CD4-positive, CD25-positive, alpha-beta regulatory T cell (primary cell): ENCODE measurements around the gene ADAM33. TPM values are rescaled to one million over a fixed set of nuclear protein-coding genes. Genes with fewer than 3 reads are reported as not detected.

Experiments
- ATAC-seq, 2 donors: fragments of 150-1000 bp; cut with Tn5 transposase; one replicate each; pipeline ENCODE4 v1.10.0; 2021; ENCODE audit warnings: low read depth in 2 of 2, moderate number of reproducible peaks in 2 of 2, moderate library complexity in 1 of 2
- DNase-seq, 3 donors: peaks; one replicate each; pipeline versions ENCODE4 v3.0.0 to v3.0.0-alpha.2; 2012 to 2022; ENCODE audit warnings: mixed read lengths in 1 of 3
- H3K27ac ChIP-seq: one replicate; pipeline ENCODE4 v1.7.0; 2013; ENCODE audit warnings: mild to moderate bottlenecking, low read length; ENCODE audit not compliant: insufficient read depth, poor library complexity, severe bottlenecking
- H3K27me3 ChIP-seq: one replicate; pipeline ENCODE4 v1.7.0; 2013; ENCODE audit warnings: low read length; ENCODE audit not compliant: control insufficient read depth, insufficient read depth
- H3K36me3 ChIP-seq: one replicate; pipeline ENCODE4 v1.7.0; 2013; ENCODE audit warnings: mild to moderate bottlenecking, low read length, moderate library complexity; ENCODE audit not compliant: control insufficient read depth, insufficient read depth
- H3K4me1 ChIP-seq: 2 replicates; pipeline ENCODE4 v1.7.0; 2013; ENCODE audit warnings: mild to moderate bottlenecking, low read length; ENCODE audit not compliant: insufficient read depth, control insufficient read depth, poor library complexity, severe bottlenecking
- H3K4me3 ChIP-seq: one replicate; pipeline ENCODE4 v1.7.0; 2013; ENCODE audit warnings: low read depth, mild to moderate bottlenecking, low read length, moderate library complexity
- H3K9me3 ChIP-seq, 2 experiments: 1 replicate in 1 of 2; 2 replicates in 1 of 2; pipeline ENCODE4 v1.7.0; 2013; ENCODE audit warnings: low read length in 2 of 2, mild to moderate bottlenecking in 1 of 2, moderate library complexity in 1 of 2; ENCODE audit not compliant: control insufficient read depth in 2 of 2
- H3K27ac Mint-ChIP-seq, 3 donors: one replicate each; pipeline ENCODE4 v1.8.0; 2020 to 2022; ENCODE audit warnings: mild to moderate bottlenecking in 3 of 3, mixed read lengths in 3 of 3, moderate library complexity in 2 of 3
- H3K27me3 Mint-ChIP-seq: one replicate; pipeline ENCODE4 v1.8.0; 2022; ENCODE audit warnings: mild to moderate bottlenecking, mixed read lengths
- H3K36me3 Mint-ChIP-seq: one replicate; pipeline ENCODE4 v1.8.0; 2020; ENCODE audit warnings: mixed read lengths
- H3K4me1 Mint-ChIP-seq, 4 donors: one replicate each; pipeline ENCODE4 v1.8.0; 2020 to 2022; ENCODE audit warnings: mixed read lengths in 4 of 4, mild to moderate bottlenecking in 1 of 4
- H3K4me3 Mint-ChIP-seq, 4 donors: one replicate each; pipeline ENCODE4 v1.8.0; 2020 to 2022; ENCODE audit warnings: mild to moderate bottlenecking in 4 of 4, mixed read lengths in 4 of 4, moderate library complexity in 3 of 4
- H3K9me3 Mint-ChIP-seq, 7 donors: one replicate each; pipeline ENCODE4 v1.8.0; 2020 to 2022; ENCODE audit warnings: mixed read lengths in 7 of 7, mild to moderate bottlenecking in 3 of 7, moderate library complexity in 2 of 7
- polyA plus RNA-seq, 4 donors: library from polyadenylated mRNA; unstranded; fragments of 300-500 nt; fragmentation: Illumina TruSeq; gene quantifications; one replicate each; pipeline ENCODE4 v1.2.3, GENCODE V29; 2021
- total RNA-seq: library from RNA; stranded (reverse); gene quantifications from one replicate; pipeline ENCODE4 v1.2.3, GENCODE V29; 2022

ADAM33 gene
- total and polyA plus RNA-seq, 5 donors from 2014 or later = not detected

- no peaks in the 10 kb centered on the region for H3K4me1 Mint-ChIP-seq
- no peak overlapping the region for H3K4me3 ChIP-seq
- H3K9me3 ChIP-seq = peaks cover 0 to 3% of the 10 kb centered on the region in 2 experiments
- H3K27ac ChIP-seq = no peak overlapping the region
- H3K27me3 Mint-ChIP-seq = peaks cover 4% of the 10 kb centered on the region
- H3K27ac Mint-ChIP-seq = no peak overlapping the region
- ATAC-seq (no peak), DNase-seq (no peak)
- no peaks in the 10 kb centered on the region for H3K9me3 Mint-ChIP-seq
- H3K4me3 Mint-ChIP-seq = no peak overlapping the region
- H3K36me3 Mint-ChIP-seq = no peaks in the 10 kb centered on the region
- H3K27me3 ChIP-seq = no peaks in the 10 kb centered on the region
- no peaks in the 10 kb centered on the region for H3K36me3 ChIP-seq
- H3K4me1 ChIP-seq = no peaks in the 10 kb centered on the region
These were observed 15.2 kb upstream of the ADAM33 start for GRCh38 chr20:3696745-3697587.

GRCh38 chr20:3696200-3696599, 14.4 kb upstream of the ADAM33 start:
- Mint-ChIP-seq H3K4me3 (no peak overlapping the region), H3K9me3 (no peaks in the 10 kb centered on the region), H3K27ac (no peak overlapping the region), H3K27me3 (peaks cover 4% of the 10 kb centered on the region), H3K36me3 (no peaks in the 10 kb centered on the region), H3K4me1 (no peaks in the 10 kb centered on the region)
- H3K9me3 ChIP-seq = peaks cover 0 to 3% of the 10 kb centered on the region in 2 experiments
- ATAC-seq (no peak), DNase-seq (peak in 1 of 3 donors; percentile 19)
- no peaks in the 10 kb centered on the region for H3K4me1 ChIP-seq
- no peak overlapping the region for H3K27ac ChIP-seq
- H3K4me3 ChIP-seq = no peak overlapping the region
- no peaks in the 10 kb centered on the region for H3K27me3 ChIP-seq
- H3K36me3 ChIP-seq = no peaks in the 10 kb centered on the region

DNA sequence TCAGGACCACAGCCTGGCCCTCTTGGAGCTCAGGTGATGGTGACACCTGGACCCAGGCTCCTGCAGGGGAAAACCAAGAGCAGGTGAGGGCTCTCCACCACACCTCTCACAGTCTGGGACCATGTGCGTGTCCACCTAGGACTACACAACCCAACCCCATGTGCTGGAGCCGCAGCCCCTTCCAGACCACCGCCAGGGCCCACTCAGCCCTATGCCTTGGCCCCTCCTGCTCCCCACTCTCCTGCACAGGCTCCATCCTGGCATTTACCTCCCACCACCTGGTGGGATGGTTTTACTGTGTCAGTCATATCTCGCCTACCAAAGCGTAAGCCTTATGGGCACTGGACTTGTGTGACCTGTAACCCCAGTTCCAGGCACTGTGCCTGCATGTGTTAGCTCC, 13.1 kb upstream of the ADAM33 start:
- Histone ChIP-seq H3K27ac (no peak overlapping the region), H3K9me3 (peaks cover 0 to 3% of the 10 kb centered on the region in 2 experiments), H3K36me3 (no peaks in the 10 kb centered on the region), H3K4me3 (no peak overlapping the region), H3K27me3 (no peaks in the 10 kb centered on the region), H3K4me1 (no peaks in the 10 kb centered on the region)
- no peaks in the 10 kb centered on the region for H3K4me1 Mint-ChIP-seq
- no peaks in the 10 kb centered on the region for H3K9me3 Mint-ChIP-seq
- H3K27me3 Mint-ChIP-seq = peaks cover 4% of the 10 kb centered on the region
- DNase-seq = no peak
- no peaks in the 10 kb centered on the region for H3K36me3 Mint-ChIP-seq
- no peak for ATAC-seq
- no peak overlapping the region for H3K4me3 Mint-ChIP-seq
- no peak overlapping the region for H3K27ac Mint-ChIP-seq

DNA sequence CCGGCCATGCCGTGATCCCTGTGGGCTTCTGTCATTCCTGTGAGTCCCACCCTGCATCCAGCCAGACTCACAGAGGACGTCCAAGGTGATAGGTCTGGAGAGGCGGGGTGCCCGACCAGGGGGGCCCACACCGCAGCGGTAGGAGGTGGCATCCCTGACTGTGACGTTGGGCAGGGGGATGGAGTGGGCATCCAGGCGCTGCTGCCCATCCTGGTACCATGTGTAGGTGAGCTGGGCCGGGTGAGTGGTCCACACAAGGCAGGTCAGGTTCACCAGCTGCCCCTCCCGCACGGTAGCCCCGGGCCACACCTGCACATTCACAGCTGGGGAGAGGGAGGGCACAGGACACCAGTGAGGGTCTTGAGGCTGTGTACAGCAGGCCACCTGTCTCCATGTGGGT, 11.6 kb upstream of the ADAM33 start:
- ATAC-seq (no peak), DNase-seq (no peak)
- peaks cover 0 to 3% of the 10 kb centered on the region in 2 experiments for H3K9me3 ChIP-seq
- no peaks in the 10 kb centered on the region for H3K27me3 Mint-ChIP-seq
- no peak overlapping the region for H3K4me3 Mint-ChIP-seq
- no peaks in the 10 kb centered on the region for H3K36me3 ChIP-seq
- no peaks in the 10 kb centered on the region for H3K4me1 ChIP-seq
- H3K4me3 ChIP-seq = no peak overlapping the region
- H3K27ac ChIP-seq = no peak overlapping the region
- H3K4me1 Mint-ChIP-seq = no peaks in the 10 kb centered on the region
- no peaks in the 10 kb centered on the region for H3K36me3 Mint-ChIP-seq
- no peak overlapping the region for H3K27ac Mint-ChIP-seq
- no peaks in the 10 kb centered on the region for H3K9me3 Mint-ChIP-seq
- H3K27me3 ChIP-seq = no peaks in the 10 kb centered on the region

- DNase-seq (no peak), ATAC-seq (no peak)
- Histone ChIP-seq H3K27ac (no peak overlapping the region), H3K36me3 (no peaks in the 10 kb centered on the region), H3K9me3 (peaks cover 0 to 3% of the 10 kb centered on the region in 2 experiments), H3K27me3 (no peaks in the 10 kb centered on the region), H3K4me1 (no peaks in the 10 kb centered on the region), H3K4me3 (no peak overlapping the region)
- no peaks in the 10 kb centered on the region for H3K36me3 Mint-ChIP-seq
- no peak overlapping the region for H3K4me3 Mint-ChIP-seq
- no peaks in the 10 kb centered on the region for H3K9me3 Mint-ChIP-seq
- peaks cover 0 to 2% (median 0%) of the 10 kb centered on the region in 4 donors for H3K4me1 Mint-ChIP-seq
- no peak overlapping the region for H3K27ac Mint-ChIP-seq
- H3K27me3 Mint-ChIP-seq = peaks cover 4% of the 10 kb centered on the region
These were observed 11.0 kb upstream of the ADAM33 start for GRCh38 chr20:3692706-3693294.

DNA sequence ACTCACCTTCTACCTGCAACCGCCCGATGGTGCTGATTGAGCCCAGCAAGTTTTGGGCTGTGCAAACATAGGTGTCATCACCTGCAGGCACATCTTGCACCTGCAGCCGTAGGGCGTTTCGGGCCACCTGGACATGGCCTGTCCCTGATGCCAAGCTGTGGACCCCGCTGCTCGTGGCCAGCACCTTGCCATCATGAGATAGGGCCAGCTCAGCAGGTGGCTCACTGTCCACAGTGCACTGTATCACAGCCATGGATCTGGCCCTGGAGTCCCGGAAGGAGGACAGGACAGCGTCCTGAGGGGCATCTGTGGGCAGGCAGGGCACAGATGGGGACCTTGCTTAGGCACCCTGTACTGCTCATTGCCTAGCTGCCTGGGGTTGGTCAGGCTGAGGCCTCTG, 10.1 kb upstream of the ADAM33 start:
- no peak for DNase-seq
- H3K4me1 Mint-ChIP-seq = peaks cover 0 to 2% (median 0%) of the 10 kb centered on the region in 4 donors
- peaks cover 4% of the 10 kb centered on the region for H3K27me3 Mint-ChIP-seq

GRCh38 chr20:3691306-3691705, 9.5 kb upstream of the ADAM33 start:
- Histone ChIP-seq H3K36me3 (no peaks in the 10 kb centered on the region), H3K9me3 (peaks cover 0 to 2% of the 10 kb centered on the region in 2 experiments), H3K27me3 (no peaks in the 10 kb centered on the region), H3K4me1 (no peaks in the 10 kb centered on the region), H3K4me3 (no peak overlapping the region), H3K27ac (no peak overlapping the region)
- ATAC-seq (no peak), DNase-seq (no peak)
- Mint-ChIP-seq H3K36me3 (no peaks in the 10 kb centered on the region), H3K4me1 (peaks cover 0 to 2% (median 0%) of the 10 kb centered on the region in 4 donors), H3K9me3 (peaks cover 0 to 1% (median 0%) of the 10 kb centered on the region in 7 donors), H3K27ac (no peak overlapping the region), H3K4me3 (no peak overlapping the region), H3K27me3 (peaks cover 9% of the 10 kb centered on the region)

More for the DNA sequence above, 10.1 kb upstream of the ADAM33 start:
- no peak overlapping the region for H3K4me3 ChIP-seq
- Mint-ChIP-seq H3K36me3 (no peaks in the 10 kb centered on the region), H3K9me3 (no peaks in the 10 kb centered on the region), H3K27ac (no peak overlapping the region), H3K4me3 (no peak overlapping the region)
- H3K4me1 ChIP-seq = no peaks in the 10 kb centered on the region
- H3K27me3 ChIP-seq = no peaks in the 10 kb centered on the region
- H3K36me3 ChIP-seq = no peaks in the 10 kb centered on the region
- peaks cover 0 to 3% of the 10 kb centered on the region in 2 experiments for H3K9me3 ChIP-seq
- ATAC-seq = no peak
- no peak overlapping the region for H3K27ac ChIP-seq
